GM23248 (cell line): ENCODE results near the gene ANKRD34C.

Experiments
- EZH2 ChIP-seq: fragments of 200-600 bp; sonication (generic); IDR thresholded peaks from 2 replicates; pipeline ENCODE4 v1.6.1; 2018; ENCODE audit warnings: antibody characterized with exemption, mild to moderate bottlenecking; ENCODE audit not compliant: insufficient read depth, poor library complexity, severe bottlenecking
- EZH2phosphoT487 ChIP-seq: fragments of 200-600 bp; sonication (generic); IDR thresholded peaks from 2 replicates; pipeline ENCODE4 v1.6.1; 2018; ENCODE audit warnings: antibody characterized with exemption, moderate library complexity, mild to moderate bottlenecking, low read depth; ENCODE audit not compliant: insufficient read depth

DNA sequence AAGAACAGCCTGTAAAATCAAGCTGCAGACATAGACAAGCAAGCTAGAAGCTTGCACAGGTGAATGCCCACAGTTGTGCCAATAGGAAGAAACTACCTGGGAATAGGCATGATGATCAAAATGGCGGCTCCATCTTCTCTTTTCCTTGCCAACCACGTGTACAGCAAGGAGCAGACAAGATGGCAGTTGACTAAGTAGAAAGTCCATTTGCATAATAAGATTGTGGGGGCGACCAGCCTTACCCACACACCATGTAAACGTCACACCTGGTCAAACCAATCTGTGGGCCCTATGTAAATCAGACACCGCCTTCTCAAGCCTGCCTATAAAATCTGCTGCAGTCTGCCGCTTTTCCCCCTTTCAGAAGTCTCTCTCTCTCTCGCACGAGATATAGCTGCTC, 25.1 kb upstream of the ANKRD34C start:
- TF ChIP-seq EZH2 (no peak), EZH2phosphoT487 (no peak)
